Measurements from ENCODE around the gene ALOX12.

- no peak for TF ChIP-seq CTCF (IDR thresholded peaks at IDR 0.05)
- no peak for TF ChIP-seq ZFX (IDR thresholded peaks at IDR 0.05; ENCODE audit: borderline replicate concordance)
Measured at GRCh38 chr17:6969323-6969726, 26.5 kb upstream of the ALOX12 start.
